ENCODE measurements around the gene SORCS2. TPM values are rescaled to one million over a fixed set of nuclear protein-coding genes. Genes with fewer than 3 reads are reported as not detected.

The SORCS2 gene
- total and polyA plus RNA-seq, 2 of the 8 experiments (the other 6 are each of a cell fraction or from before 2014, with no cell fraction given) = 0.36 to 1.8 TPM

DNA sequence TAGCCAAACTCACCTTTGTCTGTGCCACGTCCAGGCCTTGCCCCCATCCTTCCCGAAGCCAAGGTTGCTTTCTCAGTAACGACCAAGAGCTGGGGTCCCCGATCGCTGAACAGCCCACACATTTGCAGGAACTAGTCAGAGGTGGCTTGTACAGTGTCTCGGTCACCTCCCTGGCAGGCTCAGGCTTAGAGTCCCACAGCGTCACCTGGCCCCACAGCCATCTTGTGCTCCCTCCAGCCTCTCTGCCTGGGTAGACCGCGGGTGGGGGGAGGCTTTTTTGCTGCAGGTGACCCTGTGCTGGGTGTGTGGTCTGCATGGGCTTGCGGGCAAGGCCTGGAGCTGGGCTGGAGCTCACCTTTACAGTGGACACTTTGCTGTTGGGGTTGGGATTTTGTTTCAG, 182.2 kb downstream of the SORCS2 start (continued):
- TF ChIP-seq, protein P1, sequence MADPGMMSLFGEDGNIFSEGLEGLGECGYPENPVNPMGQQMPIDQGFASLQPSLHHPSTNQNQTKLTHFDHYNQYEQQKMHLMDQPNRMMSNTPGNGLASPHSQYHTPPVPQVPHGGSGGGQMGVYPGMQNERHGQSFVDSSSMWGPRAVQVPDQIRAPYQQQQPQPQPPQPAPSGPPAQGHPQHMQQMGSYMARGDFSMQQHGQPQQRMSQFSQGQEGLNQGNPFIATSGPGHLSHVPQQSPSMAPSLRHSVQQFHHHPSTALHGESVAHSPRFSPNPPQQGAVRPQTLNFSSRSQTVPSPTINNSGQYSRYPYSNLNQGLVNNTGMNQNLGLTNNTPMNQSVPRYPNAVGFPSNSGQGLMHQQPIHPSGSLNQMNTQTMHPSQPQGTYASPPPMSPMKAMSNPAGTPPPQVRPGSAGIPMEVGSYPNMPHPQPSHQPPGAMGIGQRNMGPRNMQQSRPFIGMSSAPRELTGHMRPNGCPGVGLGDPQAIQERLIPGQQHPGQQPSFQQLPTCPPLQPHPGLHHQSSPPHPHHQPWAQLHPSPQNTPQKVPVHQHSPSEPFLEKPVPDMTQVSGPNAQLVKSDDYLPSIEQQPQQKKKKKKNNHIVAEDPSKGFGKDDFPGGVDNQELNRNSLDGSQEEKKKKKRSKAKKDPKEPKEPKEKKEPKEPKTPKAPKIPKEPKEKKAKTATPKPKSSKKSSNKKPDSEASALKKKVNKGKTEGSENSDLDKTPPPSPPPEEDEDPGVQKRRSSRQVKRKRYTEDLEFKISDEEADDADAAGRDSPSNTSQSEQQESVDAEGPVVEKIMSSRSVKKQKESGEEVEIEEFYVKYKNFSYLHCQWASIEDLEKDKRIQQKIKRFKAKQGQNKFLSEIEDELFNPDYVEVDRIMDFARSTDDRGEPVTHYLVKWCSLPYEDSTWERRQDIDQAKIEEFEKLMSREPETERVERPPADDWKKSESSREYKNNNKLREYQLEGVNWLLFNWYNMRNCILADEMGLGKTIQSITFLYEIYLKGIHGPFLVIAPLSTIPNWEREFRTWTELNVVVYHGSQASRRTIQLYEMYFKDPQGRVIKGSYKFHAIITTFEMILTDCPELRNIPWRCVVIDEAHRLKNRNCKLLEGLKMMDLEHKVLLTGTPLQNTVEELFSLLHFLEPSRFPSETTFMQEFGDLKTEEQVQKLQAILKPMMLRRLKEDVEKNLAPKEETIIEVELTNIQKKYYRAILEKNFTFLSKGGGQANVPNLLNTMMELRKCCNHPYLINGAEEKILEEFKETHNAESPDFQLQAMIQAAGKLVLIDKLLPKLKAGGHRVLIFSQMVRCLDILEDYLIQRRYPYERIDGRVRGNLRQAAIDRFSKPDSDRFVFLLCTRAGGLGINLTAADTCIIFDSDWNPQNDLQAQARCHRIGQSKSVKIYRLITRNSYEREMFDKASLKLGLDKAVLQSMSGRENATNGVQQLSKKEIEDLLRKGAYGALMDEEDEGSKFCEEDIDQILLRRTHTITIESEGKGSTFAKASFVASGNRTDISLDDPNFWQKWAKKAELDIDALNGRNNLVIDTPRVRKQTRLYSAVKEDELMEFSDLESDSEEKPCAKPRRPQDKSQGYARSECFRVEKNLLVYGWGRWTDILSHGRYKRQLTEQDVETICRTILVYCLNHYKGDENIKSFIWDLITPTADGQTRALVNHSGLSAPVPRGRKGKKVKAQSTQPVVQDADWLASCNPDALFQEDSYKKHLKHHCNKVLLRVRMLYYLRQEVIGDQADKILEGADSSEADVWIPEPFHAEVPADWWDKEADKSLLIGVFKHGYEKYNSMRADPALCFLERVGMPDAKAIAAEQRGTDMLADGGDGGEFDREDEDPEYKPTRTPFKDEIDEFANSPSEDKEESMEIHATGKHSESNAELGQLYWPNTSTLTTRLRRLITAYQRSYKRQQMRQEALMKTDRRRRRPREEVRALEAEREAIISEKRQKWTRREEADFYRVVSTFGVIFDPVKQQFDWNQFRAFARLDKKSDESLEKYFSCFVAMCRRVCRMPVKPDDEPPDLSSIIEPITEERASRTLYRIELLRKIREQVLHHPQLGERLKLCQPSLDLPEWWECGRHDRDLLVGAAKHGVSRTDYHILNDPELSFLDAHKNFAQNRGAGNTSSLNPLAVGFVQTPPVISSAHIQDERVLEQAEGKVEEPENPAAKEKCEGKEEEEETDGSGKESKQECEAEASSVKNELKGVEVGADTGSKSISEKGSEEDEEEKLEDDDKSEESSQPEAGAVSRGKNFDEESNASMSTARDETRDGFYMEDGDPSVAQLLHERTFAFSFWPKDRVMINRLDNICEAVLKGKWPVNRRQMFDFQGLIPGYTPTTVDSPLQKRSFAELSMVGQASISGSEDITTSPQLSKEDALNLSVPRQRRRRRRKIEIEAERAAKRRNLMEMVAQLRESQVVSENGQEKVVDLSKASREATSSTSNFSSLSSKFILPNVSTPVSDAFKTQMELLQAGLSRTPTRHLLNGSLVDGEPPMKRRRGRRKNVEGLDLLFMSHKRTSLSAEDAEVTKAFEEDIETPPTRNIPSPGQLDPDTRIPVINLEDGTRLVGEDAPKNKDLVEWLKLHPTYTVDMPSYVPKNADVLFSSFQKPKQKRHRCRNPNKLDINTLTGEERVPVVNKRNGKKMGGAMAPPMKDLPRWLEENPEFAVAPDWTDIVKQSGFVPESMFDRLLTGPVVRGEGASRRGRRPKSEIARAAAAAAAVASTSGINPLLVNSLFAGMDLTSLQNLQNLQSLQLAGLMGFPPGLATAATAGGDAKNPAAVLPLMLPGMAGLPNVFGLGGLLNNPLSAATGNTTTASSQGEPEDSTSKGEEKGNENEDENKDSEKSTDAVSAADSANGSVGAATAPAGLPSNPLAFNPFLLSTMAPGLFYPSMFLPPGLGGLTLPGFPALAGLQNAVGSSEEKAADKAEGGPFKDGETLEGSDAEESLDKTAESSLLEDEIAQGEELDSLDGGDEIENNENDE (IDR thresholded peaks at IDR 0.05; ENCODE audit: insufficient replicate concordance, low read length) = no peak
- no peak for TF ChIP-seq TAF1 (IDR thresholded peaks at IDR 0.05; ENCODE audit: low read depth, low read length)
- TF ChIP-seq KDM1A (IDR thresholded peaks at IDR 0.05; ENCODE audit: borderline replicate concordance, low read length) = no peak
- TF ChIP-seq TBP (IDR thresholded peaks at IDR 0.05; ENCODE audit: low read depth, low read length) = no peak
- TF ChIP-seq BRCA1 (IDR thresholded peaks at IDR 0.05; ENCODE audit: low read depth, low read length) = no peak
